ENCODE data around the gene UVSSA.

Gene UVSSA

DNA sequence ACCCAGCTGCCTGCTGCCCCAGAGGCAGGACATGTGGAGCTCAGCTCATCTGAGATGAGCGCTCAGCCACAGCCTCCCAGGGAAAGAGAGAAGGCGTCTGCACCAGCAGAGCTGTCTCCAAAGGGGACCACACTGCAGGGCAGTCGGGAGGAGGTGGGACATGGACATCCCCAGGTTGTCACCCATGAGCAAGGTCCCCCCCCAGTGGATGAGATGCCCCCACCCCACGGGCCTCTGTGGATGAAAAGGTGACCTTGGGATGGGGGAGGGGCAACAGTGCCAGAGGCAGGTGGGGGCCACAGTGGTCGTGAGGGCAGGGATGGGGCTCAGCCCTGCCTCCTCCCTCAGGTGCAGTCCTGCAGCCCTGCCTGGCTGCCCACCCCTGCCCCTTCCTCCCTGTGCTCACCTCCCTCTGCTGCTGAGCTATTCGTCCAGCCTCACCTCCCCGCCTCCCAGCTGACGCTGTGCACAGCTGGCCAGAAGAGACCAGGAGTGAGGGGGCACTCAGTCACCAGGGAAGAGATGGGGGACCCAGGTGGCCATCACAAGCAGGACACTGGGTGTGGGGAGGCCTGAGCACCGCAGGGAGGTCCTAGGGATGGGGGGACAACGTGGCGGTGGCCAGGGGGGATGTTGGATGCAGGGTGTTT lies 49.9 kb downstream of the UVSSA start:
- H3K4me1 ChIP-seq (ENCODE audit: low read length), result no peaks in the 10 kb centered on the region
- H3K79me2 ChIP-seq (ENCODE audit: low read length), result no peaks in the 10 kb centered on the region
- H3K4me2 ChIP-seq (ENCODE audit: low read depth, low read length), result no peak overlapping the region
- no peaks in the 10 kb centered on the region for H3K27me3 ChIP-seq (replicated peaks; ENCODE audit: insufficient read depth, low read length)
- H3K27ac ChIP-seq (ENCODE audit: low read length), result no peak overlapping the region
- no peak overlapping the region for H3K4me3 ChIP-seq (ENCODE audit: low read length)
- no peaks in the 10 kb centered on the region for H3K36me3 ChIP-seq (replicated peaks; ENCODE audit: insufficient read depth, low read length)
- no peak for DNase-seq
- H3F3A ChIP-seq (ENCODE audit: insufficient read depth, low read length), result no peaks in the 10 kb centered on the region
- no peaks in the 10 kb centered on the region for H4K20me1 ChIP-seq (ENCODE audit: insufficient read depth, low read length)
- H3K9ac ChIP-seq (ENCODE audit: low read length), result no peak overlapping the region
- H3K9me2 ChIP-seq (replicated peaks; ENCODE audit: insufficient read depth, low read length), result no peaks in the 10 kb centered on the region
- TF ChIP-seq EZH2 (optimal IDR thresholded peaks at IDR 0.05; ENCODE audit: low read depth, low read length), result no peak
- TF ChIP-seq, protein P1, sequence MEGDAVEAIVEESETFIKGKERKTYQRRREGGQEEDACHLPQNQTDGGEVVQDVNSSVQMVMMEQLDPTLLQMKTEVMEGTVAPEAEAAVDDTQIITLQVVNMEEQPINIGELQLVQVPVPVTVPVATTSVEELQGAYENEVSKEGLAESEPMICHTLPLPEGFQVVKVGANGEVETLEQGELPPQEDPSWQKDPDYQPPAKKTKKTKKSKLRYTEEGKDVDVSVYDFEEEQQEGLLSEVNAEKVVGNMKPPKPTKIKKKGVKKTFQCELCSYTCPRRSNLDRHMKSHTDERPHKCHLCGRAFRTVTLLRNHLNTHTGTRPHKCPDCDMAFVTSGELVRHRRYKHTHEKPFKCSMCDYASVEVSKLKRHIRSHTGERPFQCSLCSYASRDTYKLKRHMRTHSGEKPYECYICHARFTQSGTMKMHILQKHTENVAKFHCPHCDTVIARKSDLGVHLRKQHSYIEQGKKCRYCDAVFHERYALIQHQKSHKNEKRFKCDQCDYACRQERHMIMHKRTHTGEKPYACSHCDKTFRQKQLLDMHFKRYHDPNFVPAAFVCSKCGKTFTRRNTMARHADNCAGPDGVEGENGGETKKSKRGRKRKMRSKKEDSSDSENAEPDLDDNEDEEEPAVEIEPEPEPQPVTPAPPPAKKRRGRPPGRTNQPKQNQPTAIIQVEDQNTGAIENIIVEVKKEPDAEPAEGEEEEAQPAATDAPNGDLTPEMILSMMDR (IDR thresholded peaks at IDR 0.05; ENCODE audit: low read length), result no peak
- TF ChIP-seq EZH2phosphoT487 (IDR thresholded peaks at IDR 0.05; ENCODE audit: low read length), result no peak
- H3K9me3 ChIP-seq (replicated peaks; ENCODE audit: insufficient read depth, low read length), result no peaks in the 10 kb centered on the region
- H2AFZ ChIP-seq (ENCODE audit: low read length), result no peak overlapping the region

DNA sequence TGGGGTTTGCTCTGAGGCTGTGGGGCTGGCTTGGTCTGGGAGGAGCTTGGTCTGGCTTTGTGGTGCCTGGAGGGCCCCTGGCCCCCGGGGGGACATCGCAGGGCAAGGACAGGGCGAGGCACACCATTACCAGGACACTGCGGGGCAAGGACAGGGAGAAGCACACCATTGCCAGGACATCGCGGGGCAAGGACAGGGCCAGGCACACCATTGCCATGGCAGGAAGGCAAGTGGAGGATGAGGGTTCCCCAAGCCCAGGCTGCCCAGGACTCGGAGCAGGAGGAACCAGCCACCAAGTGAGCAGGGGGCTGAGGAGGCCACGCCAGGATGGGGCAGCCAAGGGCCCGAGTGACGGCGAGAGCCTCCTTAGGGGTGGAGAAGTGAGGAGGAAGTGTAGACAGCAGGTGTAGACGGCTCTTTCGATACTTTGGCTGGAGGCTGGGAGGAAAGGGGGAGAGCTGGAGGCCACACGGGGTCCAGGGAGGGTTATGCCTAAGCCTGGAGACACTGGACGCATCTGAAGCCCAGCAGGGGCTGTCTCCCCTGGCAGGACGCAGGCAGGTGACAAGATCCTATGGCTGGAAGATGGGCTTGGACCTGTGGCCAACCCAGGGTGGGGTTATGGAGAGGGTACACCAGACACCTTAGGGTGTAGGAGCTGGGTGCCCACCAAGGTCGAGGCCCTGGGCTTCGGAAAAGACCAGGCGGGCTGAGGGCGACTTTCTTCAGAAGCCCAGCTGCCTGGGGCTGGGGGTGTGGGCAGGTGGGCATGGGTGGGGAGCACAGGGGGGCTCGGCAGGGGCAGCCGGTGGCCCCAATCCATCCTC lies 51.9 kb downstream of the UVSSA start:
- H3K27me3 ChIP-seq (replicated peaks; ENCODE audit: insufficient read depth, low read length), result no peaks in the 10 kb centered on the region
- no peak overlapping the region for H2AFZ ChIP-seq (ENCODE audit: low read length)
- H3K27ac ChIP-seq (ENCODE audit: low read length), result no peak overlapping the region
- H3K4me3 ChIP-seq (ENCODE audit: low read length), result no peak overlapping the region
- no peak for DNase-seq
- H4K20me1 ChIP-seq (ENCODE audit: insufficient read depth, low read length), result no peaks in the 10 kb centered on the region
- H3K4me2 ChIP-seq (ENCODE audit: low read depth, low read length), result no peak overlapping the region
- H3K4me1 ChIP-seq (ENCODE audit: low read length), result no peaks in the 10 kb centered on the region
- no peak overlapping the region for H3K9ac ChIP-seq (ENCODE audit: low read length)
- no peaks in the 10 kb centered on the region for H3F3A ChIP-seq (ENCODE audit: insufficient read depth, low read length)
- H3K79me2 ChIP-seq (ENCODE audit: low read length), result no peaks in the 10 kb centered on the region
- H3K9me2 ChIP-seq (replicated peaks; ENCODE audit: insufficient read depth, low read length), result no peaks in the 10 kb centered on the region
- TF ChIP-seq EZH2phosphoT487 (IDR thresholded peaks at IDR 0.05; ENCODE audit: low read length) (no peak), EZH2 (optimal IDR thresholded peaks at IDR 0.05; ENCODE audit: low read depth, low read length) (no peak)
- TF ChIP-seq, protein P1 (IDR thresholded peaks at IDR 0.05; ENCODE audit: low read length), result no peak
- no peaks in the 10 kb centered on the region for H3K36me3 ChIP-seq (replicated peaks; ENCODE audit: insufficient read depth, low read length)
- no peaks in the 10 kb centered on the region for H3K9me3 ChIP-seq (replicated peaks; ENCODE audit: insufficient read depth, low read length)

DNA sequence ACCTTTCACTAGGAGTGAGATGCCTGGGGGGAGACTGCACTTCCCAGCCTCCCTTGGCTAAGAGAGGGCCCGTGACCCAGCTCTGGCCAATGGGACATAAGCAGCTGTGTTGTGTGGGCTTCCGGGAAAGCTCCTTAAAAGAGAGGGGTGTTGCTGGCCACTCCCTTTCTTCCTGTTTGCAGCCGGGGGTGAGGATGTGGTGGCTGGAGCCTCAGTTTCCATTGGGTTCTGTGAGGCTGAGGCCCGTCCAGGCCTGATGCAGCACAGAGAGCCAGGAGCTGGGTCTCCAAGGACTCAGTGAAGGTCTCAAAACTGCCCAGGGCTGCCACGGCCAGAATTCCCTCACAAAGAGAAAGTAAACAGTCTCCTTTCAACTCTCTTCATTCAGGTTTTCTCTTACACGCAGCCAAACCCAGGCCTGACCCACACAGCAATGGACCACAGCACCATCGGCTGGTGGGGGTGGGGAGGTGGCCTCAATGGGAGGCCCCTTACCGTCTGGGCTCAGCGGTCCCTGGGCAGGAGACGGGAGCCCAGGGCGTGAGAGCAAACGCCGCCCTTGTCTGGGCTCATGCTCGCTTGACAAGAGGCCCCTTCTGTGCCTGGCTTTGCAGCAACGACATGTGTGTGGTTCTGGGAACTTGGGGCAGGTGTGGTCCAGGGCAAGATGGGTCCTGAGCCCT lies 52.6 kb downstream of the UVSSA start:
- Histone ChIP-seq H3K4me3 (ENCODE audit: low read length) (0 out of 2 replicates have a peak overlapping the region, but pooled peaks have one; percentile 4), H3K4me2 (ENCODE audit: low read depth, low read length) (peak overlapping the region; percentile 32; the same call in 1 of the 2 replicates), H4K20me1 (ENCODE audit: insufficient read depth, low read length) (no peaks in the 10 kb centered on the region), H3K27me3 (replicated peaks; ENCODE audit: insufficient read depth, low read length) (no peaks in the 10 kb centered on the region), H3K4me1 (ENCODE audit: low read length) (no peaks in the 10 kb centered on the region), H2AFZ (ENCODE audit: low read length) (no peak overlapping the region), H3K36me3 (replicated peaks; ENCODE audit: insufficient read depth, low read length) (no peaks in the 10 kb centered on the region), H3K9me2 (replicated peaks; ENCODE audit: insufficient read depth, low read length) (no peaks in the 10 kb centered on the region), H3F3A (ENCODE audit: insufficient read depth, low read length) (no peaks in the 10 kb centered on the region), H3K27ac (ENCODE audit: low read length) (no peak overlapping the region), H3K9ac (ENCODE audit: low read length) (no peak overlapping the region), H3K79me2 (ENCODE audit: low read length) (no peaks in the 10 kb centered on the region), H3K9me3 (replicated peaks; ENCODE audit: insufficient read depth, low read length) (no peaks in the 10 kb centered on the region)
- TF ChIP-seq, protein P1 (IDR thresholded peaks at IDR 0.05; ENCODE audit: low read length), result no peak
- no peak for DNase-seq

All from MM.1S (cell line).